ENCODE results near the gene KAZN. TPM values are rescaled to one million over a fixed set of nuclear protein-coding genes. Genes with fewer than 3 reads are reported as not detected.

The KAZN gene
- total and polyA plus RNA-seq, 8 donors = 11.1 to 37.5 (median 30.2) TPM

DNA sequence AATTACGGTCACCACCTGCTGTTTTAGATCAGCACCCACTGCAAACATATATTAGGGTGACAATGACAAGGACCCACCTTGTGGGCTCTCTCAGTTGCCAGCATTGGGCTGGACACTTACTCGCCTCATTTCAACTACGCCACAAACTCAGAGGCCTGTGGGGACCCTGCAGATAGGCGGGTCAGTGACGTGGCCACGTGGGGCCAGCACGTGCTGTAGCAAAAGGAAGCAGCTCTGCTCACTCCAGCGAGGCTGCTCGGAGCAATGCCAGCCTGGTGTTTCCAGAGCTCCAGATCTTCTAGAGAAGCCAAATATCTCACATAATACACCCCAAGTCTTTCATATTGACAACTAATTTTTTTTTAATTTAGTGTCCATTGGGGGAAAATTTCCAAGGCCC is 478.3 kb downstream of the KAZN start:
- H3K27ac ChIP-seq = no peak overlapping the region
- TF ChIP-seq, protein P1, sequence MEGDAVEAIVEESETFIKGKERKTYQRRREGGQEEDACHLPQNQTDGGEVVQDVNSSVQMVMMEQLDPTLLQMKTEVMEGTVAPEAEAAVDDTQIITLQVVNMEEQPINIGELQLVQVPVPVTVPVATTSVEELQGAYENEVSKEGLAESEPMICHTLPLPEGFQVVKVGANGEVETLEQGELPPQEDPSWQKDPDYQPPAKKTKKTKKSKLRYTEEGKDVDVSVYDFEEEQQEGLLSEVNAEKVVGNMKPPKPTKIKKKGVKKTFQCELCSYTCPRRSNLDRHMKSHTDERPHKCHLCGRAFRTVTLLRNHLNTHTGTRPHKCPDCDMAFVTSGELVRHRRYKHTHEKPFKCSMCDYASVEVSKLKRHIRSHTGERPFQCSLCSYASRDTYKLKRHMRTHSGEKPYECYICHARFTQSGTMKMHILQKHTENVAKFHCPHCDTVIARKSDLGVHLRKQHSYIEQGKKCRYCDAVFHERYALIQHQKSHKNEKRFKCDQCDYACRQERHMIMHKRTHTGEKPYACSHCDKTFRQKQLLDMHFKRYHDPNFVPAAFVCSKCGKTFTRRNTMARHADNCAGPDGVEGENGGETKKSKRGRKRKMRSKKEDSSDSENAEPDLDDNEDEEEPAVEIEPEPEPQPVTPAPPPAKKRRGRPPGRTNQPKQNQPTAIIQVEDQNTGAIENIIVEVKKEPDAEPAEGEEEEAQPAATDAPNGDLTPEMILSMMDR (IDR thresholded peaks at IDR 0.05) = no peak
- no peak overlapping the region for H3K4me3 ChIP-seq
- no peaks in the 10 kb centered on the region for H3K9me3 ChIP-seq
- no peaks in the 10 kb centered on the region for H3K27me3 ChIP-seq
- ATAC-seq (no peak), DNase-seq (no peak)
- H3K36me3 ChIP-seq = no peaks in the 10 kb centered on the region
- intact Hi-C loops (cut with DNase I) = no loop called here
- H3K4me1 ChIP-seq = no peaks in the 10 kb centered on the region

DNA sequence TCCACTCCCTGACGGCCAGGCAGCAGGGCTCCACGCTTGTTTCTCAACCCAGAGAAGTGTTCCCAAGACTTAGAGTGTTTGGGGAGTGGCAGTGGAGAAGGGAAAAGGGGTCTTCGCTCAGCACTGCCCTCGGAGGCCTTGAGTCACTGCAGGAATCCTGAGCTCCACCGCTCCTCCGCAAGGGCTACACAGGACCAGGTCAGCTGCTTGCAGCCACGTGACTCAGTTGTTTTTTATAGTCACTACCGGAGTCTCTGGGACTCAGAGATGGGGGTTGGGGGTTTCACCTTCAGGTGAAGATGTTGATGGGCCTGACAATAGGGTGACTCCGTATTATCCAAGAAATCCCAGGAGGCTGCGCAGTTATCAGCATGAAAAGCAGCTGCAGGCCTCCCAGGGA is 478.9 kb downstream of the KAZN start:
- Histone ChIP-seq H3K4me3 (no peak overlapping the region), H3K27me3 (no peaks in the 10 kb centered on the region), H3K9me3 (no peaks in the 10 kb centered on the region), H3K27ac (no peak overlapping the region), H3K4me1 (no peaks in the 10 kb centered on the region), H3K36me3 (no peaks in the 10 kb centered on the region)
- intact Hi-C loops (cut with DNase I) = no loop called here
- no peak for ATAC-seq
- no peak for DNase-seq
- TF ChIP-seq, protein P1 (IDR thresholded peaks at IDR 0.05) = no peak

DNA sequence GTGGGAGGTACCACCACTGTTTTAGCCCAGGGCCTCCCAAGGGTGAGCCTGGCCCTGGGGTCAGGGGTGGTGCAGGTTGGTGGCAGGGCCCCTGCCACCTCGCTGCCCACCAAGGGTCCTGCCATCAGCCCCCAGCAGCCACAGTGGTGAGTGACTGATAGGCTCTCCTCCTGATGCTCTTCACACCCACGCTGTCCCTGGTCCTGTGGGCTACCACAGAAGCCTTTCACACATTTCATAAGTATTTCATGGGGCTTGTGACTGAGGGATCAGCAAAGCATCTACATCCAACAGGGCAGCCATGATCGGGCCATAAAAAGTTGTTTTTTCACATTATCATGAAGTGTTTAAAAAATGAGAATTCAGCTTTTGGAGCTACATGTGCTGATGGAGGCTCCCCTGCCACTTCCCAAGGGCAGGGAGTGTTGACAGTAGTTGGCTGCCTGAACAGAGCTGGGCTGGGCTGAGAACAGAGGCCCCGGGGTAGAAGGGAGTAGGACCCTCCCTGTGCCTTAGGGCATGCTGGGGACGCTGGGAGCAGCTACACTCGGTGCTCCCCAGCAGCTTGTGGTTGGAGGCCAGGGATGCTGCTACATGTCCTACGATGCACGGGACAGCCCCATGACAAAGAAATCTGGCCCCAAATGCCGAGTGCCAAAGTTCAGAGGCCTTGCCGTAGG is 482.0 kb downstream of the KAZN start:
- TF ChIP-seq, protein P1 (IDR thresholded peaks at IDR 0.05) = no peak
- no peak for DNase-seq
- no peaks in the 10 kb centered on the region for H3K27me3 ChIP-seq
- intact Hi-C loops (cut with DNase I) = no loop called here
- ATAC-seq = no peak
- H3K27ac ChIP-seq = no peak overlapping the region
- no peaks in the 10 kb centered on the region for H3K9me3 ChIP-seq
- no peak overlapping the region for H3K4me3 ChIP-seq
- no peaks in the 10 kb centered on the region for H3K36me3 ChIP-seq
- H3K4me1 ChIP-seq = no peaks in the 10 kb centered on the region

DNA sequence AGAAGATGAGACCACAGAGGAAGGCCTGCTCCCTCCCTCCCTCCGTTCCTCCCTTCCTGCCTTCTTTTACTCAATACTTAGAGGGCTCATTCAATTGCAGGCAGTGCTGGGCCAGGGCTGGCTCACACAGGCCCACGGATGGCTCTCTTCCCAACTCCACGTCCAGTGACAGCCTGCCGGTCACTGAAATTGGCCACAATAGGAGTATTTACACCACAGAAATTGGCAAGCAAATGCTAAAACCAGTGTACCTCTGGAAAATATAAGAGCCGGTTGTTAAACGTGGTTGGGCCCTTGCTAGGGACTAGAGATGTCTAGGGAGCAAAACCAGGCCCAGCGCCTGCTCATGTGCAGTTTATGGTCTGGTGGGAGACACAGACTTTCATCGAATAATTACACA is 482.6 kb downstream of the KAZN start:
- ATAC-seq (no peak), DNase-seq (no peak)
- no peaks in the 10 kb centered on the region for H3K9me3 ChIP-seq
- intact Hi-C loops (cut with DNase I) = no loop called here
- H3K4me1 ChIP-seq = no peaks in the 10 kb centered on the region
- no peak overlapping the region for H3K4me3 ChIP-seq
- TF ChIP-seq, protein P1 (IDR thresholded peaks at IDR 0.05) = no peak
- H3K27me3 ChIP-seq = no peaks in the 10 kb centered on the region
- H3K36me3 ChIP-seq = no peaks in the 10 kb centered on the region
- no peak overlapping the region for H3K27ac ChIP-seq

DNA sequence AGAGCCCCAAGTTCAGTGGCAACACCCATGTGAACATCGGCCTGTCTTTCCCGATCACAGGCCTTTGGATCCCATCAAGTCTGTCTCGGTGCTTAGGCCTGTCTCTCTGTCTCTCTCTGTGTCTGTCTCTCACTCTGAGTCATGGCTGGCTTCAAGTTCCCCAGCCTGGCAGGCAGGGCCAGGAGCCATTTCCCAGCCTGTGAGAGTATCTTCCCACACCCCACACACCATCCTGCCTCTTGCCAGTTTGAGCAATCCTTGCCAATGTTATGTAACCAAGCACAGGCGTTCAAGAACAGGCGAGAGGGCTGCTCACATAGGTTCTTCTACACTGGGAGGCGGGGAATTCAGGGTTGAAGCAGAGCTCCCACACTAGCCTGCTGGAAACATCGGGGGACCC is 485.1 kb downstream of the KAZN start:
- ATAC-seq (peak; percentile 63), DNase-seq (no peak)
- TF ChIP-seq, protein P1 (IDR thresholded peaks at IDR 0.05) = no peak
- H3K4me1 ChIP-seq = no peaks in the 10 kb centered on the region
- no peak overlapping the region for H3K27ac ChIP-seq
- H3K4me3 ChIP-seq = no peak overlapping the region
- H3K36me3 ChIP-seq = no peaks in the 10 kb centered on the region
- H3K9me3 ChIP-seq = no peaks in the 10 kb centered on the region
- H3K27me3 ChIP-seq = no peaks in the 10 kb centered on the region
- intact Hi-C loops (cut with DNase I) = no loop called here

All from left lung (tissue), 10 donors.